Left ventricle myocardium inferior (tissue), 1 donor: ENCODE measurements around the gene TMEM181. TPM values are rescaled to one million over a fixed set of nuclear protein-coding genes. Genes with fewer than 3 reads are reported as not detected.
"Not testable (repeated sequence)": the region's sequence is repeated elsewhere in the genome, so short reads cannot be mapped to it uniquely, and the experiment has no call there.

Experiments used
- DNase-seq: peaks from one replicate; pipeline ENCODE4 v3.0.0-alpha.2; 2020
- H3K27ac ChIP-seq: fragments of 200-600 bp; replicated peaks from 2 replicates; pipeline ENCODE4 v1.8.0; 2021
- H3K27me3 ChIP-seq: fragments of 200-600 bp; 2 replicates; pipeline ENCODE4 v1.8.0; 2021; ENCODE audit warnings: low read depth
- H3K36me3 ChIP-seq: fragments of 200-600 bp; 2 replicates; pipeline ENCODE4 v1.8.0; 2021
- H3K4me1 ChIP-seq: fragments of 200-600 bp; 2 replicates; pipeline ENCODE4 v1.8.0; 2021
- H3K4me3 ChIP-seq: fragments of 200-600 bp; 2 replicates; pipeline ENCODE4 v1.8.0; 2021; ENCODE audit warnings: mild to moderate bottlenecking, moderate library complexity
- H3K9me3 ChIP-seq: fragments of 200-600 bp; replicated peaks from 2 replicates; pipeline ENCODE4 v1.8.0; 2021
- intact Hi-C: fragments of 100-400 bp; cut with micrococcal nuclease; formaldehyde crosslinking; loops from one replicate; pipeline ENCODE4 v1.11.0; 2022
- total RNA-seq: library from RNA; stranded (reverse); fragmentation: NEBNext Ultra II Directional; extraction: Animal tissue kit (Norgen Biotek cat#: 25700); gene quantifications from one replicate; pipeline ENCODE4 v1.2.1, GENCODE V29; 2021
- TF ChIP-seq, protein P1 (sequence below): fragments of 200-600 bp; IDR thresholded peaks from 2 replicates; pipeline ENCODE4 v1.8.0; 2021; ENCODE audit warnings: antibody characterized with exemption, mild to moderate bottlenecking, borderline replicate concordance
- donor health status: DM: no; HTN: yes; CAD: no; lungs with severe emphysema.

TMEM181 gene
- total RNA-seq, 1 donor from 2014 or later = 8.8 TPM

- Histone ChIP-seq H3K27me3 (no peaks in the 10 kb centered on the region), H3K36me3 (no peaks in the 10 kb centered on the region), H3K4me3 (no peak overlapping the region), H3K4me1 (no peaks in the 10 kb centered on the region), H3K9me3 (no peaks in the 10 kb centered on the region), H3K27ac (no peak overlapping the region)
- no peak for DNase-seq
- intact Hi-C loops = no loop called here
- TF ChIP-seq, protein P1, sequence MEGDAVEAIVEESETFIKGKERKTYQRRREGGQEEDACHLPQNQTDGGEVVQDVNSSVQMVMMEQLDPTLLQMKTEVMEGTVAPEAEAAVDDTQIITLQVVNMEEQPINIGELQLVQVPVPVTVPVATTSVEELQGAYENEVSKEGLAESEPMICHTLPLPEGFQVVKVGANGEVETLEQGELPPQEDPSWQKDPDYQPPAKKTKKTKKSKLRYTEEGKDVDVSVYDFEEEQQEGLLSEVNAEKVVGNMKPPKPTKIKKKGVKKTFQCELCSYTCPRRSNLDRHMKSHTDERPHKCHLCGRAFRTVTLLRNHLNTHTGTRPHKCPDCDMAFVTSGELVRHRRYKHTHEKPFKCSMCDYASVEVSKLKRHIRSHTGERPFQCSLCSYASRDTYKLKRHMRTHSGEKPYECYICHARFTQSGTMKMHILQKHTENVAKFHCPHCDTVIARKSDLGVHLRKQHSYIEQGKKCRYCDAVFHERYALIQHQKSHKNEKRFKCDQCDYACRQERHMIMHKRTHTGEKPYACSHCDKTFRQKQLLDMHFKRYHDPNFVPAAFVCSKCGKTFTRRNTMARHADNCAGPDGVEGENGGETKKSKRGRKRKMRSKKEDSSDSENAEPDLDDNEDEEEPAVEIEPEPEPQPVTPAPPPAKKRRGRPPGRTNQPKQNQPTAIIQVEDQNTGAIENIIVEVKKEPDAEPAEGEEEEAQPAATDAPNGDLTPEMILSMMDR = no peak
Measured at GRCh38 chr6:158665332-158665731, 105.4 kb downstream of the TMEM181 start.

DNA sequence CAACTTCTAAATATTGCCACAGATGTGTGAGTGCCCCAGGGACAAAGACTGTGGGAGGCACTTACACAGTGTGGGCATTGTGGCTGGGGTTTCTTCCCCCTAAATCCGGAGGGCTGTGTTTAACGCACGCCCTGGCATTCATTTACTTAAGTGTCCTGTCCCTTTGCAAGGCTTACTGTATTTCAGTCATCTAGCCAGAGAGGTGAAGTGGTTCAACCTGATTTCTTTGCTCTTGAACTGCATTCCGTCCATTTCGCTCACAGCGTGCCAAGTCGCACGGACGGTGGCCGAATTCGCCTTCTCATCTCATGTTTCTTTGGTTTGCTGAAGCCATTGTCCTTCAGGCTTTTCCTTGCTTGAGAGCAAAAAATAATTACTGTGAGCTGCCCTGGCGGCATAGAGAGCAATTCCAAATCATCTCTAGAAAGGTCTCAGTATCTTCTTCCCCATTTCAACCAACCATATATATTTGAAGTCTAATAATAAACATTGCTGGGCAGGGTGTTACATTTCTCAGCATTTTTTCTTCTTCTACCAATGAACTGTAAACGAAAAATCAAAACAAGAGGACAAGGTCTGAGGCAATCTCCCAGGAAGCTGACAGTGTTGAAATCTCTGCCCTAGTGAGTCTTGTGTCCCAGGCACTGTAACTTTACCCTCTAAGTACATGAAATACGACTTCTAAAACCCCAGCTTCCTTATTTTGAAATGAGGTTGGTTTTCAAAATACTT is 106.9 kb downstream of the TMEM181 start:
- TF ChIP-seq, protein P1 = no peak
- no peaks in the 10 kb centered on the region for H3K4me1 ChIP-seq
- no peaks in the 10 kb centered on the region for H3K27me3 ChIP-seq
- intact Hi-C loops = no loop called here
- H3K27ac ChIP-seq = no peak overlapping the region
- H3K36me3 ChIP-seq = no peaks in the 10 kb centered on the region
- no peaks in the 10 kb centered on the region for H3K9me3 ChIP-seq
- DNase-seq = no peak
- H3K4me3 ChIP-seq = no peak overlapping the region

DNA sequence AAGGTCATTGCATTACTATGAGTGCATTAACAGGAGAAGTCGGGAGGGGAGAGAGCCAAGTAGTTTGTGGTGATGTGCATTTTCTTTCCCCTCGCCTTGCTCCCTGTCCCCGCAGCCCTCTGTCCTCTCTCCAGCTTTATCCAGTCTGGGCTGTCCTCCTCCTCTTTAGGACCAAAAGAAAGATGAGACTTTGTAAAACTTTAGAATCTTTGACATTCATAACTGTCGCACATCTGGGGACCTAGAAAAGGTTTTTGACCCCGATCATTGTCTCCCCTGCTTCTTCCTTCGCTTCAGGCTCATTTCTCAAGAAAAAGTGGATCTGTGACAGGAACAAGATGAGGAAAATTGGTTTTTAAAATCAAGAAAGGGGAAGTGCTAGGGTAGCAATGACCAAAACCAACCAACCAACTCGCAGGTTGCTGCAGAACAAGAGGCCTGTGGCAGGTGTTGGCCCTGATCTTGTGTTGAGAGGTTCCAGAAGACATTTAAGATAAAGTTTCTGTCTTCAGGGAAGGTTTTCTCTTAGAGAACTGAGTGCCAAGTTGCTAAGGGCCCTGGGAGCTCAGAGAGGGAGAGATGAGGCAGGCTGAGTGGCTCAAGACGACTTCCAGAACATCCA is 107.6 kb downstream of the TMEM181 start:
- H3K4me1 ChIP-seq = no peaks in the 10 kb centered on the region
- H3K27me3 ChIP-seq = no peaks in the 10 kb centered on the region
- DNase-seq = no peak
- H3K4me3 ChIP-seq = no peak overlapping the region
- no peak overlapping the region for H3K27ac ChIP-seq
- H3K9me3 ChIP-seq = no peaks in the 10 kb centered on the region
- TF ChIP-seq, protein P1 = no peak
- H3K36me3 ChIP-seq = no peaks in the 10 kb centered on the region
- intact Hi-C loops = no loop called here

DNA sequence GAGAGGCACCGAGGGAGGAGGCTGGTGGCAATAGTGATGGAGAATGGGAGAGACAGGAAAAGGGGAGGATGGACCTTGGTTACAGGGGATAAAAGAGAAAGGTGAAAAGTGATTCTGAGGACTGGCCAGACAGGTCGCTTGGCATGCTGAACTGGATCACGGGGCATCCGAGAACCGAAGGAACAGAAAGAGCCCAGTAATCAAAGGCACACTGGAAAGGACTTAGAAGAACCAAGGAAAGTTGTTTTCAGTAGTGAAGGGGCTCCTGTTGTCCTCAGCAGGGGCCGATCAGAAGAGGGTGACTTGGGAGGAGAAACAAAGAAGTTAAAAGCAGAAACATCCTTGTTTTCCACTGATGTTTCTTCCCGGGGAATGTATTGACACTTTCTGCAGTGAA is 108.8 kb downstream of the TMEM181 start:
- H3K27ac ChIP-seq = no peak overlapping the region
- TF ChIP-seq, protein P1 = no peak
- H3K4me1 ChIP-seq = no peaks in the 10 kb centered on the region
- no peaks in the 10 kb centered on the region for H3K27me3 ChIP-seq
- intact Hi-C loops = no loop called here
- no peak for DNase-seq
- H3K36me3 ChIP-seq = no peaks in the 10 kb centered on the region
- no peak overlapping the region for H3K4me3 ChIP-seq
- H3K9me3 ChIP-seq = no peaks in the 10 kb centered on the region

- Histone ChIP-seq H3K9me3 (no peaks in the 10 kb centered on the region), H3K4me3 (no peak overlapping the region), H3K27me3 (no peaks in the 10 kb centered on the region), H3K4me1 (no peaks in the 10 kb centered on the region), H3K27ac (no peak overlapping the region), H3K36me3 (no peaks in the 10 kb centered on the region)
- intact Hi-C loops = no loop called here
- TF ChIP-seq, protein P1 = no peak
- no peak for DNase-seq
Measured at GRCh38 chr6:158669145-158670035, 109.5 kb downstream of the TMEM181 start.

DNA sequence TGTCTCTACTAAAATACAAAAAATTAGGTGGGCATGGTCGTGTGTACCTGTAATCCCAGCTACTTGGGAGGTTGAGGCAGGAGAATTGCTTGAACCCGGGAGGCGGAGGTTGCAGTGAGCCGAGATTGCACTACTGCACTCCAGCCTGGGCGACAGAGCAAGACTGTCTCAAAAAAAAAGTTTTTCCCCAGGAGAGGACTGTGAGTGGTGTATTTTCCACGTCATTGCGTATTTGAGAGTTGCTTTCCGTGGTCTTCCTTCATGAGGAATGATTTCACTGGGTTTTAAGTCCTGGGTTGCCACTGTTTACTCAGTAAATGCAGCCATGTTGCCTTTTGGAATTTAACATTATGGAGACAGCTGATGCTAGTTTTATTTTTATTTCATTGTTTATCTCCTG is 112.2 kb downstream of the TMEM181 start:
- H3K4me1 ChIP-seq, H3K36me3 ChIP-seq, intact Hi-C loops, H3K9me3 ChIP-seq, H3K27ac ChIP-seq, H3K4me3 ChIP-seq, DNase-seq, H3K27me3 ChIP-seq: not testable (repeated sequence)
